Epithelial cell of proximal tubule (primary cell): ENCODE data around the gene TNRC6C. TPM values are rescaled to one million over a fixed set of nuclear protein-coding genes. Genes with fewer than 3 reads are reported as not detected.

Experiments used
- DNase-seq: peaks from one replicate; pipeline ENCODE4 v3.0.0-alpha.2; 2011; ENCODE audit warnings: low read depth
- H3K4me3 ChIP-seq: 2 replicates; pipeline ENCODE4 v1.5.1; 2011; ENCODE audit warnings: low read depth, mild to moderate bottlenecking, low read length
- total RNA-seq: library from RNA; depleted of rRNA; stranded (reverse); fragments of >200 nt; gene quantifications from 2 replicates; pipeline ENCODE4 v1.2.3, GENCODE V29; 2015
- TF ChIP-seq, protein P1 (sequence below): conservative IDR thresholded peaks from 2 replicates; pipeline ENCODE4 v1.5.1; 2012; ENCODE audit warnings: low read depth, mild to moderate bottlenecking, low read length

TNRC6C gene
- total RNA-seq, 1 donor from 2014 or later = 5.3 TPM

DNA sequence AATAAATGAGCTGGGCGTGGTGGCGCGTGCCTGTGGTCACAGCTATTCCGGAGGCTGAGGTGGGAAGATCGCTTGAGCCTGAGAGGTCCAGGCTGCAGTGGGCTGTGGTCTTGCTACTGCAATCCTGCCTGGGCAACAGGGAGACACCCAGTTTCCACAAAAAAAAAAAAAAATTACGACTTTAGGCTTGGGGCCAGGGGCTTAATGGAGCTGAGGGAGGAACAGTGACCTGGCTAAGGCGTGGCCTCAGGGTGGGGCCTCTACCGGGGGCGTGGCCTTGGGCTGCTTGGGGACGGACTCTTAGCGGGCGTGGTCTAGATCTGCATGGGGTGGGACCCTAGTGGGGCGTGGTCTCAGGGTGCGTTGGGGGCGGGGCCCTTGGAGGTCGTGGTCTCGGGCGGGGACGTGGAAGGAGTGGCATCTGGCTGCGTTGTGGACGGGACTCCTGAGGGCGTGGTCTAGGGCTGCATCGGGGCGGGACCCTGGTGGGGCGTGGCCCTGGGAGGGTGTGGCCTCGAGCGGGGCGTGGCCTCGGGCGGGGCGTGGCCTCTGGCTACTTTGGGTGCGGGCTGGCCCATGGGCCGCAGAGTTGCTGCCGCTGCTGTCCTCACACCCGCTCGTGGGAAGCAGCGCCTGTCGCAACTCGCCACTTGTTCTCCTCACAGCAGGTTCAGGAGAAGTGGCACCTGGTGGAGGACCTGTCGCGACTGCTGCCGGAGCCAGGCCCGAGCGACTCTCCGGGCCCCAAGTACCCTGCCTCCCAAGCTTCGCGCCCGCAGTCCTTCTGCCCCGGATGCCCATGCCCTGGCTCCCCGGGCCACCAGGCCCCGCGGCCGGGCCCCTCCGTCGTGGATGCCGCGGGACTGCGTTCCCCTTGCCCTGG is 181.9 kb downstream of the TNRC6C start:
- no peak for DNase-seq
- H3K4me3 ChIP-seq = no peak overlapping the region
- TF ChIP-seq, protein P1, sequence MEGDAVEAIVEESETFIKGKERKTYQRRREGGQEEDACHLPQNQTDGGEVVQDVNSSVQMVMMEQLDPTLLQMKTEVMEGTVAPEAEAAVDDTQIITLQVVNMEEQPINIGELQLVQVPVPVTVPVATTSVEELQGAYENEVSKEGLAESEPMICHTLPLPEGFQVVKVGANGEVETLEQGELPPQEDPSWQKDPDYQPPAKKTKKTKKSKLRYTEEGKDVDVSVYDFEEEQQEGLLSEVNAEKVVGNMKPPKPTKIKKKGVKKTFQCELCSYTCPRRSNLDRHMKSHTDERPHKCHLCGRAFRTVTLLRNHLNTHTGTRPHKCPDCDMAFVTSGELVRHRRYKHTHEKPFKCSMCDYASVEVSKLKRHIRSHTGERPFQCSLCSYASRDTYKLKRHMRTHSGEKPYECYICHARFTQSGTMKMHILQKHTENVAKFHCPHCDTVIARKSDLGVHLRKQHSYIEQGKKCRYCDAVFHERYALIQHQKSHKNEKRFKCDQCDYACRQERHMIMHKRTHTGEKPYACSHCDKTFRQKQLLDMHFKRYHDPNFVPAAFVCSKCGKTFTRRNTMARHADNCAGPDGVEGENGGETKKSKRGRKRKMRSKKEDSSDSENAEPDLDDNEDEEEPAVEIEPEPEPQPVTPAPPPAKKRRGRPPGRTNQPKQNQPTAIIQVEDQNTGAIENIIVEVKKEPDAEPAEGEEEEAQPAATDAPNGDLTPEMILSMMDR = no peak

DNA sequence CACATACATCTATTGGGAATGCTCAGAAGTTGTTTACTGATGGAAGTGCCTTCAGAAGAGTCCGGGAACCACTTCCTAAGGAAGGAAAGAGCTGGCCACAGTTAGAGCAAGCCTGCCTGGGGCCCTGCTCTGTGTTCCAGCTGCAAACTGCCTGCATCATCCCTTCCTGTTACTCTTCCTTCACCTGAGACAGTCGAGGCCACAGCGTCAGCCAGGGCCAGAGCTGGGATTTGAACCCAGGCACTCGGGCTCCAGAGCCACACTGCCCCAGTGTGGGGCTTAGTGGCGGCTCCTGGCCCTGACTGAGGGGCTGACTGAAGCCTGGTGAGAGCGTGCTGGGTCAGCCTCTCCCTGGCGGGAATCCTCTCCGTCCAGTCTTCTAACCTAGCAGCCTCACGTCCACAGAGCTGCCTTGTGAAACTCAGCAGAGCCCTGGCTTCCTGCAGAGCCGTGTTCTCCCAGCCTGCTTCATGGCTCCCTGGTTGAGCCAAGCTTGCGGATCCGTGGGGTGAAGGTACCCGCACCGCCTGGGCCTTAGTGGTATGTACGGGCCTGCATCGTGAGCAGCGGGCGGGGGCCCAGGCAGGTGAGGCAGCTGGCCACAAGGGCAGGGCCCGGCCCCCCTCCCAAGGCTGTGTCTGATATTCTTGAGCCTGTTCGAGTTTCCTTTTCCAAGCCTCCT is 183.1 kb downstream of the TNRC6C start:
- H3K4me3 ChIP-seq = no peak overlapping the region
- no peak for DNase-seq
- TF ChIP-seq, protein P1 = no peak

DNA sequence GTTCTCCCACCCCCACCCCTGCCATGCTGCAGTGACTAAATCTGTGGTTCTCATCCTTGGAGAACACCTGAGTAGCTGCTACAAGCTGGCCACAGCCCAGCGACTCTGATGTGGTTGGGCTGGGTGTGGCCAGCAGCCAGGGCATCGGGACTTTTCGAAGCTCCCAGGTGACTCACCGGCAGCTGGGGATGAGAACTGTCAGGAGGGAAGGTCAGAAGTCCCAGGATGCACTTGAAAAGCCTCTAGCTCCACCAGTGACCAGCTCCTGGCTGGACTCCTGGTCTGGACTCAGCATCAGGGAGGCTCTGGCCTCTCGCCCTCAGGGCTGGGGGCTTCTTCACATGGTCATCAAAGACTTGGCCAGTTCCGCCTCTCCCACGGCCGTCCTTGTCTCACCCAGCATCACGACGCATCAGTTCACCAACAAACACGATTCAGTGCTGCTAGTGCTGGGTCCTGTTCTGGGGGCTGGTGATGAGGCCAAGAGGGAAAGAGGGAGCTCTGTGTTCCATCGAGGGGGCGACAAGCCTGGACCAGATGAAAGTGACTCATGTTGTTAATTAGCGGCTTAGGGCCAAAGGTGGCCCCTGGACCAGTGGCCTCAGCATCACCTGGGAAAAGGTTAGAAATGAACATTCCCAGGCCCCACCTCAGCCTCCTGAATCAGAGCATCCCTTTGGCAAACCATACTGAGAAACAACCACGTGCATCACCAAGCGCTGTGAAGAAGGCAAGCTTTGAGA is 183.8 kb downstream of the TNRC6C start:
- TF ChIP-seq, protein P1 = no peak
- H3K4me3 ChIP-seq = no peak overlapping the region
- DNase-seq = peak; percentile 48

DNA sequence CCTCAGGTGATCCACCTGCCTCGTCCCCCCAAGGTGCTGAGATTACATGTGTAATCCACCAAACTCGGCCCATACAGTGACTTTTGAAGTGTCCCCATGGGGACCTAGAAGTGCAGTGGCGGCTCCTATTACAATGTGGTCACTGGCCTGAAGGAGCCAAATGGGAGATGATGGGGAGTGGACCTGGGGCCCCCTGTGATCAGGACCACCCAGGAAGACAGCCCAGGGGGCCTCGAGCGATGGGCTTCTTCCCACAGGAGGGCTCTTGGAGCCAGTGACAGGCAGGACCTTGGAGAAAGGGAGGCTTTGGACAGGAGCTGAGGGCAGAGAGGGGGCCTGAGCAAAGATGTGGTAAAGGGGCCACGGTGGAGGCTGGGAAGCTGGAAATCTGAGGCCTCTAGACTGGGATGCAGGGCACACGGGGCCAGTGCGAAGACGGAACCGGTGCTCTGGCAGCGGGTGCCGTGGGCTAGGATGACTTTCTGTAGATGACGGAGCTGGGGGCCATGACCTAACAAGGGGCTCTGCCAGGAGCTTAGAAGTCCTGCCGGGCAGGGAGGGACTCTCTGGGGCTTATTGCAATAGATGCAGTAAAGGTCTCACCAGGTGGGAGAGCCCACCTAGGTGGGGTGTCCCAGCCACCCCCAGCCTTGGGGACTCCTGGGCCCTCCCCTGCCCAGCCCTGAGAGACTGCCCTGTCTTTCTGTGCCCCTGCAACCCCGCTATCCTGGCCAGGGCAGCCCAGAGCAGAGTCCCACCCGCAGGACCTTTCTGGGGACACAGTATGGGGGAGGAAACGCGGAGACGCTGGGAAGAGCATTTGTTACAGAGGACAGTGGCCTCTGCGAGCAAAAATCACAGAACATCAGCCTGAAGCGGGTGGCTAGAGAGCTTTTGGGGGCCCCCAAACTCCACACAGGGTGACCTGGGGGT is 185.0 kb downstream of the TNRC6C start:
- TF ChIP-seq, protein P1 = no peak
- H3K4me3 ChIP-seq = no peak overlapping the region
- DNase-seq = no peak

DNA sequence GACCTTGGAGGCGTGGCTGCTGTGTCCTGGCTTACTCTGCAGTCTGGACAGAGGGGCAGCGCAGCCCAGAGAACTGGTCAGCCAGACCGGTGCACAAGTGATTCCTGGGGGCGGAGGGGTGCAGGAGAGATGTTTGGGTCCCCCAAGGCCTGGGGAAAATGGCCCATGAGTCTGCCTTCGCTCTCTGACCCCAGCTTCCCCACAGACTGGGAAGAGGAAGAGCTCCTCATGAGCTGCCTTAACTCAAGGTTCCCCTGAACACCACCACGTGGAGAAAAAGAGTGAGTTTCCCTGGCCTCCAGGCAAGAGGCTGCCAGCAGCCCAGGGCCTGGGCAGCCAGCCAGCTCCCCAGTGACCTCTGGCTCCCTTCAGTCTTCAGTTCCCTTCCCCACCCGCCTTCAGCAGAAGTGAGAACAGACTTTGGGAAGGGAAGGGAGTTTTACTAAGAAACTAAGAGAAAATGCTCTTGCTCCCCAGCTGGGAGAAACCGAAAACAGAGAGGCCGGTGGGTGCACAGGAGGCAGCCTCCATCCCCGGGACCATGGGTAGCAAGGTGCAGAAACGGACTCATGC is 185.7 kb downstream of the TNRC6C start:
- TF ChIP-seq, protein P1 = no peak
- no peak overlapping the region for H3K4me3 ChIP-seq
- no peak for DNase-seq
